Measurements from ENCODE around the gene PCAT7. TPM values are rescaled to one million over a fixed set of nuclear protein-coding genes. Genes with fewer than 3 reads are reported as not detected.

Gene PCAT7
- total and polyA plus RNA-seq, 2 donors (not counting 3 experiments of a cell fraction or from before 2014, with no cell fraction given) = not detected

DNA sequence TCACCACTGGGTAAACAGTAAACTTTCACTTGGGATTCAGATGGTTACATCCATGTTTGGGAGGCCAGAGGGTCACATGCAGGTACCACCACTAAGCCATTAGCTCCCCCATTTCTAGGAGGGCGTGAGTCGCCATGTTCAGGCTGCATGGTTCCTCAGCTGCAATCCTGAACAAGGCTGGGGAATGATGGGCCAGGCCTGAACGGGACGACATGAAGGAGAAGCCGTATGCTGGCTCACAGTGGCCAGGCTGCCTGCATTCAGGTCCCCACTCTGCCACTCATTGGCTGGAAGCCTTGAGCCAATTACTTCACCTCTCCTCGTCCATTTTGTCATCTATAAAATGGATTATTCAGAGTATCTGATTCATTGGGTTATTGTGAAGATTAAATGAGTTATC lies 47.8 kb downstream of the PCAT7 start:
- DNase-seq (ENCODE audit: low read depth, low spot score) (no peak), FAIRE-seq (no peak)
- CTCF ChIA-PET = no interaction called here
- TF ChIP-seq, protein P1, sequence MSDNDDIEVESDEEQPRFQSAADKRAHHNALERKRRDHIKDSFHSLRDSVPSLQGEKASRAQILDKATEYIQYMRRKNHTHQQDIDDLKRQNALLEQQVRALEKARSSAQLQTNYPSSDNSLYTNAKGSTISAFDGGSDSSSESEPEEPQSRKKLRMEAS (IDR thresholded peaks at IDR 0.05; ENCODE audit: insufficient read depth, insufficient read length) = no peak
- no peak for TF ChIP-seq JUN (IDR thresholded peaks at IDR 0.05; ENCODE audit: borderline replicate concordance, insufficient read depth, insufficient read length, low read depth)
- TF ChIP-seq POLR2AphosphoS5 (IDR thresholded peaks at IDR 0.05; ENCODE audit: insufficient read depth, low read depth, low read length) = no peak
- TF ChIP-seq CTCF (IDR thresholded peaks at IDR 0.05; ENCODE audit: extremely low read depth in 1 of 2, insufficient read depth in 1 of 2, low read depth in 1 of 2, low read length in 2 of 2) = no peak
- TF ChIP-seq GATA2 (IDR thresholded peaks at IDR 0.05; ENCODE audit: insufficient read depth, insufficient read length, low read depth, low read length) = no peak
- no peak for TF ChIP-seq FOS (IDR thresholded peaks at IDR 0.05; ENCODE audit: borderline replicate concordance, insufficient read depth, low read length)
- no peak for TF ChIP-seq MYC (IDR thresholded peaks at IDR 0.05; ENCODE audit: low read depth, low read length)
- TF ChIP-seq EZH2 (IDR thresholded peaks at IDR 0.05; ENCODE audit: borderline replicate concordance, low read depth, low read length, severe bottlenecking) = no peak
- TF ChIP-seq POLR2A (IDR thresholded peaks at IDR 0.05; ENCODE audit: low read depth, low read length) = no peak
- H4K20me1 ChIP-seq (replicated peaks; ENCODE audit: control insufficient read depth, extremely low read depth, insufficient read depth, low read length) = no peaks in the 10 kb centered on the region
- no peak overlapping the region for H2AFZ ChIP-seq (ENCODE audit: low read depth, low read length)
- intact Hi-C loops (cut with micrococcal nuclease) (loop anchor here (1.0 to 10.0 kb wide), 3 partner anchors 48 to 588 kb away; no protein-coding TSS in a partner anchor), dilution Hi-C loops (cut with MboI; ENCODE audit: extremely low pct_ligation_motif_present, low sequenced_read_pairs) (no loop called here)
- POLR2A ChIA-PET = no interaction called here
- no peaks in the 10 kb centered on the region for H3K36me3 ChIP-seq (ENCODE audit: control insufficient read depth in 2 of 2, extremely low read depth in 1 of 2, insufficient read depth in 2 of 2, low read length in 2 of 2)
- no peaks in the 10 kb centered on the region for H3K9me3 ChIP-seq (replicated peaks; ENCODE audit: control insufficient read depth, insufficient read depth, low read length)
- H3K4me1 ChIP-seq (ENCODE audit: control insufficient read depth, extremely low read depth, insufficient read depth, low read length) = no peaks in the 10 kb centered on the region
- peaks cover 0 to 3% of the 10 kb centered on the region in 2 experiments for H3K27me3 ChIP-seq (ENCODE audit: control insufficient read depth in 2 of 2, insufficient read depth in 2 of 2, low read length in 2 of 2)
- H3K79me2 ChIP-seq (ENCODE audit: control insufficient read depth, insufficient read depth, low read length) = no peaks in the 10 kb centered on the region
- H3K4me2 ChIP-seq (ENCODE audit: insufficient read depth, low read length) = no peak overlapping the region
- no peak overlapping the region for H3K27ac ChIP-seq (ENCODE audit: insufficient read depth, low read depth, low read length)
- no TSS peak for BruUV-seq (replicated peaks)
- H3K9ac ChIP-seq (replicated peaks; ENCODE audit: extremely low read depth, insufficient read depth, low read length) = no peak overlapping the region
- no peaks in the 10 kb centered on the region for H3K9me1 ChIP-seq (replicated peaks; ENCODE audit: control insufficient read depth, extremely low read depth, insufficient read depth, low read length)
- no peak overlapping the region for H3K4me3 ChIP-seq (replicated peaks in 1 of 3; ENCODE audit: insufficient read depth in 1 of 3, low read depth in 1 of 3, low read length in 3 of 3)
